Right renal cortex interstitium (tissue), 3 donors: ENCODE measurements around the gene NCAM1. TPM values are rescaled to one million over a fixed set of nuclear protein-coding genes. Genes with fewer than 3 reads are reported as not detected.
"Not testable (repeated sequence)": the region's sequence is repeated elsewhere in the genome, so short reads cannot be mapped to it uniquely, and the experiment has no call there.

Experiments used
- DNase-seq, 3 donors: peaks; one replicate each; pipeline ENCODE4 v3.0.0-alpha.2; 2013; ENCODE audit warnings: low read depth in 3 of 3, low spot score in 2 of 3
- polyA plus RNA-seq, 3 donors: library from polyadenylated mRNA; unstranded; fragments of 120-200 nt; gene quantifications; one replicate each; pipeline ENCODE4 v1.2.1, GENCODE V29; 2013; ENCODE audit not compliant: insufficient read length in 3 of 3

Gene NCAM1
- polyA plus RNA-seq, 3 donors, result 69.3 to 84.4 (median 72.5) TPM

DNA sequence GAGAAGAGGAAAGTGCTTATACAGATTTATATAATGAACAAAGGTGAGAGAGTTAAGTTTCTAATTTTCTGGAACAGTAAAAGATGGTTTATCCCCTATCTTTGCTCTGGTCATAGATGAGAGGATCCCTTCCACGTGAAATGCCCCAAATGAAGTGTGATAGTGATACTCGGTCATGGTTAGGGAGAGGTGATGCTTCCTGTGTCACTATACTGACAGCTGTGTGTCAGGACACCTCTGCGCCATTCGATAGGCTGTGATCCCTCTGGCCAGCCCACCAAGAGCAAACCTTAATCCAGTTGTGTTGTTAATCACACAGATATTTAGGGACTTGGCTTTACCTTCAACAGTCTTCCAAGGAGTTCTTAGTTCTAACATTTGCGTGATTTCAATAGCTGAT, 57.7 kb downstream of the NCAM1 start:
- no peak for DNase-seq

DNA sequence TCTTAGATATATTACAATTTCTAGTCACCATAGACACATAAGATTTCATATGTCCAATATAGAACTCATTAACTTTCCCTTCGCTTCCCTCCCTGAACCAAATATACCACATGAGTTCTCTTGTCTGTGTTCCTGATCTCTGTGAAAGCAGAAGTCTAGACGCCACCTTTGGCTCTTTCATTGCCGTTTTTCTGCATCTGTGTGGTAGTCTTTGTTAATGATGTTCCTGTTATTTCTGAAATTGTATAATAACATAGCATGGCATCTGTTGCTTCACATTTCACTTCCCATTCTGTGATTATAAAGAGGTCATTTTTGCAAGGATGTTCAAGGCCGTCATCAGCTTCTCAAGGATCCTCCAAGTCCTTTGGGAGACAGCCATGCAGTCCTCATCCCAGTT, 58.5 kb downstream of the NCAM1 start:
- DNase-seq, result no peak

- no peak for DNase-seq
Measured at GRCh38 chr11:113021111-113021510, 59.9 kb downstream of the NCAM1 start.

DNA sequence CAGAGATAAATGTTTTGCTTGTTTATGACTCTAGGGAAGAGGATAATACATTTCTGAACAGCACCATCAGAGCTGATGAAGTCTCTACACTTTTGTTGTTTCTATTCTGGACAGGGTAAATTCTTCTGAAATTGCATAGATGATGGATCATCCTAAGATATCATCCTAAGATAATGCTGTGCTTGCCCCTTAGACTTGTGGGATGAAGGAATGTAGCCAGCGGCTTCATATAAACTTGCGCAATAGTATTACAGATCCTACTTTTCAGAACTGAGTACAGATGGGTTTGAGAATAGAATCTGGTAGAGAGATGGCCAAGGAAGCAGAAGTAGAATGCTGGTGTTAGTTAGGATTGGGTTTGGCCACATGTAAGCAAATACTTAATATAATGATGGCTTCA, 61.0 kb downstream of the NCAM1 start:
- no peak for DNase-seq

DNA sequence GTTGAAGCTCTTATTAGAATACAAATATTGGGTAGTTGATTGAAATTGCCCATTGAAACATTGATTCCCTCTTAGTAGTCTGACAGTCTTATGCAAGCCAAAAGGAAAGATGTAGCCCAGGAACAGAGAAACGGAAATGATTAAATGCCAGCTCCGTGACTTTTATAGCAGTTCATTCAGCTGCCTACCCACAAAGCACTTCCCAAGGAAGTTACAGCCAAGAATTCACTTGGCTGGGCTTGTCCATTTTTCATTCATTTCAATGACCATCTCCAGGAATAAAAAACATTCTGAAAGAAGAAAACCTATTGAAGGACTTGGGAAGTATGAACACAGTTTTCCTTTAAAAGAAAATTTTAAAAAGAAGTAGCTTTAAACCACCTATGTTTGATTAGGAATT, 62.0 kb downstream of the NCAM1 start:
- DNase-seq, result no peak

DNA sequence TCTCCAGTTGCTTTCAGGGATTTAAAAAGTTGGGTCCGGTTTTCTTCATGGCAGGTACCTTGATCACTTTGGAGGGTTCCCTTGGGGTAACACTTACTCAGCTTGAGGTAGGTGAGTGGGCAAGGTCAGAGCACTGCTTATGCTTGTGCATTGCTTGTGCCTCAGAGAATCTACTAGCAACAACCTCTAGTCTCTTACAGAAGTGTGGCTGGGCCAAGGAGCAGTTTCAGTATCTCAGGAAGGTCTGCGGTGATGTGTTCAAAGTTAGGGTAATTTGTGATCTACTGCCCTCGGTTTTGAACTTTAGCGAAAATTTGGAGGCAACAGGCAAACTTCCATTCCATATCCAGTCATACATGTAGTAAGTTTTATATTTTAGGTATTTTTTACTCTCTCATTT, 62.8 kb downstream of the NCAM1 start:
- no peak for DNase-seq

GRCh38 chr11:113026778-113027177, 65.6 kb downstream of the NCAM1 start:
- no peak for DNase-seq

GRCh38 chr11:113034576-113034975, 73.4 kb downstream of the NCAM1 start:
- no peak for DNase-seq

- DNase-seq, result no peak
Measured at GRCh38 chr11:113035708-113036107, 74.5 kb downstream of the NCAM1 start.

- no peak for DNase-seq
Measured at GRCh38 chr11:113043698-113044097, 82.5 kb downstream of the NCAM1 start.

DNA sequence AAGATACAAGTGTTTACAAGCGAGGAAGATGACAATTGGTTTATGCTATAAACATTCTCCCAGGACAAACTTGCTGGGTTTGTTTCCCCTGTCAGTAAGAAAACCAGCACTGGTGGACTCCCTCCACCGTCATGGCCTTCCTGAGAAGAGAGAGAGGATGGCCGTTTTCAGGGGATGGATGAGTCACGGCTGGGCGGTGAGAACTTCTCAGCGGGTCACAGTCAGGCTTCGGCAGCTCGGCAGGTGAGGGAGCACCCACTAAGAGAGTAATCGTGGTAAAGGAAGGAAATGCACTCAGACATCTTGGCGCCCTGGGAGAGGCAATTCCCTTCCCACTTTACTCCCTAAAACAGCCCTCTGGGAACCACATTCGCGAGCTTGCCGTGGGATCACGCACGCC, 83.9 kb downstream of the NCAM1 start:
- DNase-seq, result no peak

DNA sequence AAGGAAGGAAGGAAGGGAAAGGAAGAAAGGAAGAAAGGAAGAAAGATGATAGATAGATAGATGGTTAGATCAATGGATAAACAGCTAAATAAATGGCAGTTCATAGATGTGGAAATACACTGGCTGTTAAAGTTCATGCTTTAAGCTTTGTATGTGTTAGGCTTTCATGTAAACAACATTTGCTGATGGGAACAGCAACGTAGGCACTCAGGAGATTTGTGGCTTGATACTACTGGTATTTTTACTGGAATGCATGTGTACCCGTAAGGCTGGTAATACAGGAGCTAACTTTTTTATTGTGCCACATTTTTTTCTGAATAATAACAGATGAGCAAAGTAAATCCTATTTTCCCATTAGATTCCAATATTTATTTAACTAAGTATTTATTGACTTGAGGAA, 85.6 kb downstream of the NCAM1 start:
- DNase-seq, result no peak

DNA sequence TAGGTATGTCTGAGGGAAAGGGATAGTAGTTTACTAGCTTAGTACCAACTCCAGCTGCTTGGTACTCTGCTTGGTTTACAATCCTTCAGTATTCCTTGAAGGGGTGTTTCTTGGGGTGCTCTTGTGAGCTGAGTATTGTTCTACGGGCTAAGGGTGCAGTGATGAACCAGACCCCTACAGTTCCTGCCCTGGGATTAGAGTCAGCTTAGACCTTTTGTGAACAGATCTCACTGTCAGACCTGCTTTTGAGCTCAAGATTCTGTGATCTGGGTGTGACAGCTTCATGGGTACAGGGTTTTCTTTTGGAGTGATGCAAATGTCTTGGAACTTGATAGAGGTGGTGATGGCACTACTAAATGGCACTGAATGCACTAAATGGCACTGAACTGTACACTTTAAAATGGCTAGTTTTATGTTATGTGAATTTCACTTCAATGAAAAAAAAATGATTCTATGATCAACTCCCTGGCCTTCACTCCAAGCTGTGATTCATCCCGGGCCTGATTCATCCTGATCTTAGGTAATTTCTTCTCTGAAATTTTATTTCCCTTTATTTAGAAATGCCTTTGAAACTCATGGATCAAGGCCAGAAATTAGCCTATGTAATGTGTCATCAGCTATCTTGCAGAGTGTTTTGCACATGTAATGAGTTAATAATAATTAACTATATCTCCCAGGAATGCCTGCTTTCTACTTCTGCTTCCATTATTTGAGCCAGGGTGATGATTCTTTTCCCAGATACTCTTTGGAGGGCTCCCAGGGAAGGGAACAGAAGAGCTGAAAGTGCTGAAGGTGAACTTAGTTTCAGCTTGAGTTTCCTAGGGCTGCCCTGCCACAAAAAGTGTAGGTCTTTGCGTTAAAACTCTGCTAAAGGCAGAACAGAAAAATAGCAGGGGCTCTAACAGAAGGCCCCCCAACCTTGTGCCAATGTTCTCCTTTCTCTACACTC, 87.9 kb downstream of the NCAM1 start:
- DNase-seq, result no peak

- DNase-seq, result not testable (repeated sequence)
Measured at GRCh38 chr11:113053042-113053441, 91.8 kb downstream of the NCAM1 start.

GRCh38 chr11:113057038-113057437, 95.8 kb downstream of the NCAM1 start:
- no peak for DNase-seq

GRCh38 chr11:113059548-113059947, 98.3 kb downstream of the NCAM1 start:
- DNase-seq, result no peak

DNA sequence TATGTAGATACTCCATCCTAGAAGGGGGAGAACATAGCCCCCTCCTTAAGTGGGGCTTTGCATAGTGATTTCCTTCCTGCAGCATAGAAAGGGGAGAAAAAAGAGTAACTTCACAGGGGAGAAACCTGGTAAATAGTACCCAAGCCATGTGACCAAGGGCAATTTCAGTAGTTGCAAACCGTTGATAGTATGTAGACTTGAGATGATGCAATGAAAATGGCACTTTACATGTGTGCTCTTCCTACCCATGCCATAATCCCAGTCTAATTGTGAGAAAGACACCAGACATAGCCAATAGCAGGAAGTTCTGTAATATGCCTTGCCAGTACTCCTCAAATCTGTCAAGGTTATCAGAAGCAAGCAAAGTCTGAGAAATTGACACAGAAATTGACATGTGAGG, 104.1 kb downstream of the NCAM1 start:
- DNase-seq, result no peak

DNA sequence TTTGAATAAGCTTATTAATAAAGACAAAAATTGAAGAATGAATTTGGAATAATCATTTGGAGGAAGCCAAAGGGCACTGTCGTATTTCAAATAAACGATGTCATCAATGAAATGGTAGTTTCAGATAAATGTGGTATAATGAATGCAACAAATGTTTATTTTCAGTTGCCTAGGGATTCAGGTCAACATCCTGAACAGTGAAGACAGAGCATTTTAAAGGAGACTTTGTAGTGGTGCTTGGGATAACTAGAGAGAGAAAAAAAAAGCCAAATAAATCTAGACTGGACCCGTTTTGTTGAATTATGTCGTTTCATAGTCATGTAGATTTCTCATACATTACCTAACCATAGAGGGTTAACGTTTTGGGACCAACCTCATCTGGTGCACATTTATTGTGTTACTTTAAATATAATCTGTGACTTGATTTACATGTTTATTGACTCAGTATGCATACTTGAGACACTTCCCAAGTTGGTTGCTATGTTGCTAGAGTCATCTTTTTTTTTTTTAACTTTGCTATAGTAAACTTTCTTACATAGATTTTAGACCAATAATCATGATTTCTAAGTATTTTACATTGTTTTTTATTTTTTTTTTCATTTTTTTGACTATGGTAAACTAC, 111.1 kb downstream of the NCAM1 start:
- DNase-seq, result no peak

- no peak for DNase-seq
Measured at GRCh38 chr11:113073290-113073953, 112.2 kb downstream of the NCAM1 start.

GRCh38 chr11:113075586-113076095, 114.4 kb downstream of the NCAM1 start:
- DNase-seq, result no peak

- DNase-seq, result no peak
Measured at GRCh38 chr11:113077379-113077778, 116.2 kb downstream of the NCAM1 start.
